HCEC 1CT (cell line): ENCODE results near the gene PLCH1.
"Not testable (repeated sequence)": the region's sequence is repeated elsewhere in the genome, so short reads cannot be mapped to it uniquely, and the experiment has no call there.

Experiments
- DNase-seq: peaks from one replicate; pipeline ENCODE4 v3.0.0-alpha.2; 2017

PLCH1 gene

DNA sequence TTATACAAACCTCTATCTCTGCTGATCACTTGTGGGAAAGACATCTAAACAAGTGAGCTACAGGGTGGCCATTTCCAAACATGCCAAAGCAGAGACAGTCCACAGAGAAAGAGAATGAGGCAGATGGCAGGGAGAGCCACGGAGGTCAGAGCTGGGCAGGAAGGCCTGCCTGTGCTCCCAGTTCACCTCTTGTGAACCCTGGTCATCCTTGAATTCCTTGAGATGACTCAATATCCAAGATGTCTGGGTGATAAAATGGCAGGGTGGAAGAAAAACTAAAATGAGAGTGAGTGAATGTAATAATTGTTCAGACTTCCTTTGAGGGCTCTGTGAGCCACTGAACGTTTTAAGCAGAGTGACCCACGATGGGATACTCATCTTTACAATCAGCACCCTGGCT lies 104.8 kb downstream of the PLCH1 start:
- peak; percentile 27 for DNase-seq

- DNase-seq = no peak
These were observed 105.3 kb downstream of the PLCH1 start for GRCh38 chr3:155639462-155640055.

DNA sequence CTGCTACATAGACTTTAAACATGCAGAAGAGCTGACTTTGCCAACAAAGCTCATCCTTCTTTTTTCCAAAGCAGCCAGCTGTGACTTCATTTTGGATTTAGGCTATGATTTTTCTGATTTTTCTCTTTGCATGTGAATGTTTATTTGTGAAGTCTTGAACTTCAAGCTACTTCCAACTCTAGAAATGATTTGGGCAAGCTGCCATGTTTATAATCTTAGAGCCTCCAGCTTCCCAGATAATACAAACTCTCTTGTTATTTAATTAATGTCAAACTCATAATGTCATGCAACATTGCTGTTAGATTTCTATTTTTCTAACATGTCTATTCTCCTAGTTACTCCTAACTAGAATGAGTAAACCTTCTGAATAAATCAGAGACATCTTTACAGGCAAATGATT lies 106.4 kb downstream of the PLCH1 start:
- DNase-seq = not testable (repeated sequence)

- no peak for DNase-seq
These were observed 107.3 kb downstream of the PLCH1 start for GRCh38 chr3:155637567-155637966.

GRCh38 chr3:155635056-155635455 lies 109.8 kb downstream of the PLCH1 start:
- no peak for DNase-seq

DNA sequence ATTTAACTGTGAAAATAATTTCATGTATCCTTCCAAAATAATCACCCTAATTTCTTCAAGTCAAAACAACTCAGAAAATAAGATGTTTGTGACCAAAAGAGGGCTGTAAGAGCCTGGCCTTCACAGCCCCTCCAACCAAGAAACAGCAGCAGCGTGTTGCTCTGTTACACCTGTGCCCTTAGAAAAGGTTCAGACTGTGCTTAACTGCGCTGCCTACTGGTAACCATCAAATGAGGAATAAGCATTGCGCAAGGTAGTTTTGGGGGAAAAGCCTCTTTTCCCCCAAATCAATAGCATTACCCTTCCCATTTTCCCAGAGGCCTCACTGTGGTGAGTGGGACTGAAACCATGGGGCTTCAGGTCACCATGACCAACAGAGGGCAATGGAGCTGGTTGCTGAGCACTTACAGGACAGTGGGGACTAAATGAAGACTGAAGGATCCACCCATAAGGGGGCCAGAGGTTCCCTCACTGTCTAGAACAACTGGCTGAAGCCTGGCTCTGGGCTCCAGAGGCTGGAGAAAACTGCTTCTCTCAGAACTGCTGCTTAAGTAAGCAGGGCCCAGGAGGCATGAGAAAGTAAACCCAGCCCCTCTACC lies 110.7 kb downstream of the PLCH1 start:
- no peak for DNase-seq

DNA sequence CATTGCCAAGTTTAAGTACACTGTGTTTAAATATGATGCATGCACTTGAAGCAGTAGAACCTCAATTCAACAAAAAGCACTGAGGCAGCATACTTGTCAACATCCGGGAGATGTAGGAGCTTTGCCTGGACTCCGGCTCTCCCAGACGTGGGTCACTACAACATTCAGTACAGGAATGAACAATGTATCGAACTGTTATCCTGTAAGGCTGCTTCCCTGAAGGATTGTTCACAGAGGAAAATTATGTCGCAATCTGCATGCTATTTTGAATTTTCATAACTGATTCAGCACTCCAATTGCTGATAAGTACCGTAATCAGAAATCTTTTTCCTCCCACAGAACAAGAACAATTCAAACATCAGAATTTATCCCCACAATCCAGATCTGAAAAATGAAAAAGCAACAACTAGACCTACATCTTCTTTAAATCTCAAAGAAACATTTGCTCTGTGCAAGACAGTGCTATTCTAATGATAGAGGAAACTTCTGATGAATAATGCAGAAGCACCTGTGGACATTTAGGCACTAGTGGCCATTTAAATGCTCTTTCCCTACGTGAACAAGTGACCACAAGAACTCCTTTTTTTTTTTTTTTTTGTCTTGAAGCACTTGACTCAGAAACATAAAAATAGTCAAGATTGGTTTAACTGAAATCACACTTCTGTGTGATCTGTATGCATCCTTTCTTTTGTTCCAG lies 113.4 kb downstream of the PLCH1 start:
- DNase-seq = peak; percentile 80

DNA sequence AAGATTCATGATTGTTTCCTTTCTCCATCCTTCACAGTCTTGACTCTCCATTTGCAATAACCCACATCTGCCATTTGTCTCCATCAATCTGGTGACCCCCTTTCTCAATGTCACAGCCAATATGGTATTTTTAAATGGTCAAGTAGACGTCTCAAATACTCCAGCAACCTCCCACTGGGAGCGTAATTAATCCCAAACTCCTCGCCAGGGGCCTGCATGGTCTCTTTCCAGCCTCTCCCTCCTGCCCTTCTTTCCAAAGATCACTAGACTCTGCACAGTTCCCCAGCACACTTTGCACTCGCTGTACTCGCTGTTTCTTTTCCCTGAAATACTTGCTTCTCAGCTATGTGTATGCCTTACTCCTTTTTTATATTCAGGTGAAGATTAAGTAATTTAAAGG lies 115.3 kb downstream of the PLCH1 start:
- no peak for DNase-seq

- DNase-seq = no peak
These were observed 115.8 kb downstream of the PLCH1 start for GRCh38 chr3:155629056-155629455.

GRCh38 chr3:155622647-155623046 lies 122.2 kb downstream of the PLCH1 start:
- DNase-seq = not testable (repeated sequence)

- DNase-seq = not testable (repeated sequence)
These were observed 124.3 kb downstream of the PLCH1 start for GRCh38 chr3:155620552-155620951.

DNA sequence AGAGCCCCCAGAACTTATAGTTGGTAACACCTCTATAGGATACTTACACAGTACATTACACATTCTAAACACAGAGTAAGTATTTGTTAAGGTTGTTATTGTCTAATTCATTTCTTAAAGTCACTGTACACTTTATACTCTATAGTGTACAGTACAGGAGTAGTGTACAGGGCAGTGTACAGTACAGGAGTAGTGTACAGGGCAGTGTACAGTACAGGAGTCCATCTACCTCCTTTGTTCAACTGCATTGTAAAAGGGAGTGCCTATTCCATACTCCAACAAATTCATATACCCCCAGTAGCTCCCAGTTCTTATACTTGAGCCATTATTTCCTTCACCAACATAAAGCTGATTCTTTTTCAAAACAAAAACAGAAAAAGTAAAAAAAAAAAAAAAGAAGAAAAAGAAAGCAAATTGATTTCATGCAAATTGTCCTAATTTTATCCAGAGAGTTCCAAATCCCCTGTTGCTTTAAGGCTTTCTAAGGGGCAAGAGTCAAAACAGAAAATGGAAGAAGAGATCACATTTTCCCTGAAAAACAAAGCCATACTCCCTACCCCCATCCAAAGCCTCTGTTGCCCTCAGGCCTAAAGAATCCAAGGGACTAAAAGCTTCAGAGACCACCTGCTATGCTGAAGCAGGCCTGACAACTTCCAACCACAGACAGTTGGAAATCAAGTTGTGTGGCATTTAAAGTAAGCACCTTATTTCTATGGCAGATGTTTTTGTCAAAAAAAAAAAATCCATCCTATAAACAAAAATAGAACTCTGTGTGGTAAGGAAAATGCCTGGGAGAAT lies 125.6 kb downstream of the PLCH1 start:
- DNase-seq = no peak

GRCh38 chr3:155618543-155618942 lies 126.3 kb downstream of the PLCH1 start:
- DNase-seq = no peak

- DNase-seq = no peak
These were observed 127.4 kb downstream of the PLCH1 start for GRCh38 chr3:155617346-155617925.

DNA sequence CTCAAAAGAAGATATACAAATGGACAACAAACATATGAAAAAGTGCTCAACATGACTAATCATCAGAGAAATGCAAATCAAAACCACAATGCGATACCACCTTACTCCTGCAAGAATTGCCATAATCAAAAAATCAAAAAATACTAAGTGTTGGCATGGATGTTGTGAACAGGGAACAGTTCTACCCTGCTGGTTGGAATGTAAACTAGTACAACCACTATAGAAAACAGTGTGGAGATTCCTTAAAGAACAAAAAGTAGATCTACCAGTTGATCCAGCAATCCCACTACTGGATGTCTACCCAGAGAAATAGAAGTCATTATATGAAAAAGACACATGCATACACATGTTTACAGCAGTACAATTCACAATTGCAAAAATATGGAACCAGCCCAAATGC lies 129.7 kb downstream of the PLCH1 start:
- DNase-seq = not testable (repeated sequence)

DNA sequence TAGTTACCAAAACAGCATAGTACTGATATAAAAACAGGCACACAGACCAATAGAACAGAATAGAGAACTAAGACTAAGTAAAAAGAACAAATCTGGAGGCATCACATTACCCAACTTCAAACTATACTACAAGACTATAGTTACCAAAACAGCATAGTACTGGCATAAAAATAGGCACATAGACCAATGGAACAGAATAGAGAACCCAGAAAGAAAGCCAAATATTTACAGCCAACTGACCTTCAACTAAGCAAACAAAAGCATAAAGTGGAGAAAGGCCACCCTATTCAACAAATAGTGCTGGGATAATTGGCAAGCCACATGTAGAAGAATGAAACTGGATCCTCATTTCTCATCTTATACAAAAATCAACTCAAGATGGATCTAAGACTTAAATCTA lies 130.5 kb downstream of the PLCH1 start:
- not testable (repeated sequence) for DNase-seq

- no peak for DNase-seq
These were observed 133.4 kb downstream of the PLCH1 start for GRCh38 chr3:155611456-155611855.

- no peak for DNase-seq
These were observed 135.3 kb downstream of the PLCH1 start for GRCh38 chr3:155609586-155609985.

DNA sequence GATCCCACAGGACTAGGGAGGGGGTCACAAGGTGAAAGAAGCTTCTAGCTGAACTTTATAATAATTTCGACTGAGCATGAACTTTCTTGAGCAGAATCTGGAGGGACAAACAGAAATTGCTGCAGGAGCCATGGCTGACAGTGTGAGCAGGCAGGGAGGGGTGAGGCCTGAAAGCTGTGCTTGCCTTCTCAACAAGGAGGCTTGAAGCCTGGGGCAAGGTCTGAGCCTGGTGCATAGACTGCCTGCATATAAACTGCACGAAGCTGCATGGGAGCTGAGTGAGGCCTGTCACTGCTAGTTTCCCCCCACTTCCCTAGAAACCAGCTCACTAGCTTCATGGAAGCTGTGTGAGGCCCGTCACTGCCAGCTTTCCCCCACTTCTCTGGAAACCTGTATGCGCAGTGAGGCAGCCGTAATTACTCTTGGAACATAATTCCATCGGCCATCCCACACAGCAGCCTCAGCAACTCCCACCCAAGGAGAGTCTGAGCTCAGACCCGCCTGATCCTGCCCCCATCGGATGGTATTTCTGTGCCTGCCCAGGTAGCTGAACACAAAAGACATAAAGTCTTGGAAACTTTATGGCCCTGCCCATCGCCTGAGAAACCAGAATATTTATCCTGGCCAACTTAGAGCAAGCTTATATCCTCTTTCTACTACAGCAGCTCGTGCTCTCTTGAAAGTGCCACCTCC lies 136.5 kb downstream of the PLCH1 start:
- DNase-seq = no peak

- no peak for DNase-seq
These were observed 137.1 kb downstream of the PLCH1 start for GRCh38 chr3:155607761-155608160.

GRCh38 chr3:155605571-155605970 lies 139.3 kb downstream of the PLCH1 start:
- no peak for DNase-seq

- no peak for DNase-seq
These were observed 139.9 kb downstream of the PLCH1 start for GRCh38 chr3:155604967-155605366.

DNA sequence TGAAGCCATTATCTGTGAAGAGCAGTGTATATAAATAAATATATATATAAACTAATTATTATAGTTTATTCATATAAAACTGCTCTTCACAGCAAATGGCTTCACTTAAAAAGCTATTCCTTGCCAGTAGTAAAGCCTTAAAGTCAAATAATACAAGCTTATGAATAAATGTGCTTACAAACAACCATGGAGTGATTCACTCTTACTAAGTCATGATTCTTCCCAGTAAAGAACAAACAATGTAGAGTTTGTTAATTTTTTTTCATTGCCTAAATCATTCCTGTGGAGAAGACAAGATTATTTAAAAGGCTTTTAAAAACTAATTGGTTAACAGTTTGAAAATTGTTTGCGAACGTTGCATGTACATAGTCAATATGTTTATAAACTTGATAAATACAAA lies 140.7 kb downstream of the PLCH1 start:
- DNase-seq = peak; percentile 37
